Umbilical cord (tissue), 1 donor: Measurements from ENCODE around the gene ZNF736. TPM values are rescaled to one million over a fixed set of nuclear protein-coding genes. Genes with fewer than 3 reads are reported as not detected.

Experiments used
- total RNA-seq: library from RNA; depleted of rRNA; stranded (reverse); fragments of >200 nt; gene quantifications from one replicate; pipeline ENCODE4 v1.2.3, GENCODE V29; 2014; ENCODE audit warnings: low replicate concordance; ENCODE audit not compliant: insufficient read depth

The ZNF736 gene
- total RNA-seq, 1 donor from 2014 or later = 49.1 TPM

Other genes with a start within 250 kb of the ZNF736 start
- 9.6 TPM for gene ZNF735, start 106.8 kb upstream of the ZNF736 start, total RNA-seq
- not detected for gene ZNF679, start 85.5 kb upstream of the ZNF736 start, total RNA-seq
- gene ZNF680, start 249.1 kb downstream of the ZNF736 start, total RNA-seq = 31.5 TPM